ENCODE data around the gene NTRK1.

DNA sequence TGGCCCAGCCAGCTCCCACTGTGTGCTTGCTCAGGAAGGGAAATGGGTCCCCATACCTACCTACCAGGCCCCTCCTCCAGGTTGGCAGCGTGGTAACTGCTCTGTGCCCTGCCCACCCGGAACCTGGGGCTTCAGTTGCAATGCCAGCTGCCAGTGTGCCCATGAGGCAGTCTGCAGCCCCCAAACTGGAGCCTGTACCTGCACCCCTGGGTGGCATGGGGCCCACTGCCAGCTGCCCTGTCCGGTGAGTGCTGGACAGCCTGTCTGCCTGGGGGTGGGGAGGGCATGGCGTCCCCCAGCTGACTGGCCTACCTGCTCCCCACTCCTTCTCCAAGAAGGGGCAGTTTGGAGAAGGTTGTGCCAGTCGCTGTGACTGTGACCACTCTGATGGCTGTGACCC, 49.0 kb downstream of the NTRK1 start:
- TF ChIP-seq, protein P1, sequence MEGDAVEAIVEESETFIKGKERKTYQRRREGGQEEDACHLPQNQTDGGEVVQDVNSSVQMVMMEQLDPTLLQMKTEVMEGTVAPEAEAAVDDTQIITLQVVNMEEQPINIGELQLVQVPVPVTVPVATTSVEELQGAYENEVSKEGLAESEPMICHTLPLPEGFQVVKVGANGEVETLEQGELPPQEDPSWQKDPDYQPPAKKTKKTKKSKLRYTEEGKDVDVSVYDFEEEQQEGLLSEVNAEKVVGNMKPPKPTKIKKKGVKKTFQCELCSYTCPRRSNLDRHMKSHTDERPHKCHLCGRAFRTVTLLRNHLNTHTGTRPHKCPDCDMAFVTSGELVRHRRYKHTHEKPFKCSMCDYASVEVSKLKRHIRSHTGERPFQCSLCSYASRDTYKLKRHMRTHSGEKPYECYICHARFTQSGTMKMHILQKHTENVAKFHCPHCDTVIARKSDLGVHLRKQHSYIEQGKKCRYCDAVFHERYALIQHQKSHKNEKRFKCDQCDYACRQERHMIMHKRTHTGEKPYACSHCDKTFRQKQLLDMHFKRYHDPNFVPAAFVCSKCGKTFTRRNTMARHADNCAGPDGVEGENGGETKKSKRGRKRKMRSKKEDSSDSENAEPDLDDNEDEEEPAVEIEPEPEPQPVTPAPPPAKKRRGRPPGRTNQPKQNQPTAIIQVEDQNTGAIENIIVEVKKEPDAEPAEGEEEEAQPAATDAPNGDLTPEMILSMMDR (conservative IDR thresholded peaks at IDR 0.05; ENCODE audit: low read depth, low read length) = no peak
- TF ChIP-seq RAD21 (IDR thresholded peaks at IDR 0.05; ENCODE audit: low read length) = no peak
- TF ChIP-seq RFX5 (IDR thresholded peaks at IDR 0.05; ENCODE audit: low read depth, low read length) = no peak
- no peak for TF ChIP-seq POLR2A (IDR thresholded peaks at IDR 0.05; ENCODE audit: low read depth, low read length)
- no peak for TF ChIP-seq MAZ (IDR thresholded peaks at IDR 0.05; ENCODE audit: borderline replicate concordance, low read depth, low read length)
- no peak for TF ChIP-seq FOS (IDR thresholded peaks at IDR 0.05; ENCODE audit: low read depth, low read length)
- TF ChIP-seq MAFK (IDR thresholded peaks at IDR 0.05; ENCODE audit: low read depth, low read length) = no peak
- TF ChIP-seq CEBPB (IDR thresholded peaks at IDR 0.05; ENCODE audit: low read depth, low read length) = no peak
- TF ChIP-seq SMC3 (IDR thresholded peaks at IDR 0.05; ENCODE audit: low read depth, low read length) = no peak
- no peak for TF ChIP-seq RCOR1 (IDR thresholded peaks at IDR 0.05; ENCODE audit: insufficient replicate concordance, low read length)
- no peak for TF ChIP-seq MXI1 (IDR thresholded peaks at IDR 0.05; ENCODE audit: borderline replicate concordance, low read depth, low read length)
- TF ChIP-seq, protein P2, sequence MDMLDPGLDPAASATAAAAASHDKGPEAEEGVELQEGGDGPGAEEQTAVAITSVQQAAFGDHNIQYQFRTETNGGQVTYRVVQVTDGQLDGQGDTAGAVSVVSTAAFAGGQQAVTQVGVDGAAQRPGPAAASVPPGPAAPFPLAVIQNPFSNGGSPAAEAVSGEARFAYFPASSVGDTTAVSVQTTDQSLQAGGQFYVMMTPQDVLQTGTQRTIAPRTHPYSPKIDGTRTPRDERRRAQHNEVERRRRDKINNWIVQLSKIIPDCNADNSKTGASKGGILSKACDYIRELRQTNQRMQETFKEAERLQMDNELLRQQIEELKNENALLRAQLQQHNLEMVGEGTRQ (IDR thresholded peaks at IDR 0.05; ENCODE audit: low read depth, low read length) = no peak
